Right kidney (tissue), 1 donor: Measurements from ENCODE around the gene COL2A1.

Experiments used
- DNase-seq: peaks from one replicate; pipeline ENCODE4 v3.0.0-alpha.2; 2016

The COL2A1 gene

GRCh38 chr12:48031135-48031960 lies 27.1 kb upstream of the COL2A1 start:
- no peak for DNase-seq

- DNase-seq = no peak
Observed at GRCh38 chr12:48030173-48030650, 25.9 kb upstream of the COL2A1 start.

GRCh38 chr12:48029491-48030172 lies 25.4 kb upstream of the COL2A1 start:
- peak; percentile 55 for DNase-seq

DNA sequence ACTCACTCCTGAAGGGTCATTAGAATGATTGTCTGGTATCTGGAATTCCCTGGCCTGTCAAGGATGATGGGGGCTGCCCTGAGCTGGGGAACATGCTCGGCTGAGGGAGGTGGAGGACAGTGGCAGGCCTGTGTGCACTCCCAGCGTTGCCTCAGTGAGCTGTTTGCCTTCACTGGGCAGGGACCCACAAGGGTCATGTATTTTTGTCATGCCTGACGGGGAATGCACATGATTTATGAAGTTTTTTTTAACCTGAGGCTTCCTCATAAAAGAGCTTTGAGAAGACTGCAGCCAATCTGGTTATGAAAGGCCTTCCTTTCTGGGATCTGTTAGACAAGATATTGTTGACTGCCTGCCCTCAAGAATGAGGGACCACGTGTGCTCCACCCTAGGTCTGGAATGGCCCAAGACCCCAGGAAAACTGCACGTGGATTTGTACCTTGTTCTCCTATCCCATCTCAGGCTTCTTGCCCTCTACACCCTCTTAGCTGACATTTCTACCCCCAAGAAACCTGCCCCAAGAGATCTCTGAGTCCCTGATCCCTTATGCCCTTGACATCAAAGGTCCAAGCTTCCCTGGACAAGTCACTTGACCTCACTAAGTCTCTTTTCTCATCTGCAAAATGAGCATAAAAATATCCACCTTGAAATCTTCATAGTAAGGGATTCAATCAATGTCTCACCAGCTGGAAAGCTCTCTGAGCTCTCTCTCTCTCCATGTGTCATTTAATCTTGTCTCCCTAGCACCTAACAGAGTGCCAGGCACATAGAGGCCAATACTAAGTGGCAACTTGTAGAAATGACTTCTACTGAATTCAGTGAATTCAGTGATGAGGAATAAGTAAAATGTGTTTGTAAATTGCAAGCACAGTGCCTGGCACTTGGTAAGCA lies 24.5 kb upstream of the COL2A1 start:
- DNase-seq = peak; percentile 45

GRCh38 chr12:48027183-48028002 lies 23.1 kb upstream of the COL2A1 start:
- peak; percentile 43 for DNase-seq

DNA sequence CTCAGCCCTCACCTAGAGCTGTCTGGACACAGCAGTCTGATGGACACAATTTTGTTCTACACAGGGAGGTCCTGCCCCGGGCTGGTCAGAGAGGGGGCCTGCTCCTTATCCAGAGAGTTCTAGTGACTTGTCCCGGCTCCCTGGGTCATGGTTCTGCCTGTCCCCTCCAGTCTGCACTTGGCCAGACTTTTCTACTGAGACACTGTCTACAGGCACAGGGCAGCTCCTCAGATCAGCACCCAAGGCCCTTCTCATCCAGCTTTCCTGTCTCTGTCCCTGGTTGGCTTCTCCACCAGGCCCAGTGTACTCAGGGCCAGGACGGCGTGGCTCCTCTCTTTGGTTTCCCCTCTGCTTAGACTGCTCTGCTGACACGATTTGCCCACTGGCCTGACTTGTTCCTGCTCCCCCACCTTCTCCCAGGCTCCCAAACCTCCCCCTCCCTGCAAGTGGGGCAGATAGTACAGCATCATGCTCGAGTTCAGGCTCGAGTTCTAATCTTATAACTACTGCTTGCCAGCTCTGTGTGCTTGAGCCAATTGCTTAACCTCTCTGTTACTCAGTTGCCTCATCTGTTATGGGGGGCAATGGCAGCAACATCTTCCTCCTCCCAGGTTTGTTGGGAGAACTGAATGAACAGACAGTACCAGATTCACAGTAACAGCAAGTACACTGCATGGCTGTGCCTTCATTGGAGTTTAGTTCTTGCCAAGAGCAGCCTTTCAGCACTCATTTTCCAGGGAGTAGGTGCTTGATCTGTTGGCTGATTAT lies 22.0 kb upstream of the COL2A1 start:
- DNase-seq = no peak

GRCh38 chr12:48025281-48025680 lies 21.0 kb upstream of the COL2A1 start:
- no peak for DNase-seq

- DNase-seq = no peak
Observed at GRCh38 chr12:48024735-48025134, 20.5 kb upstream of the COL2A1 start.

- DNase-seq = no peak
Observed at GRCh38 chr12:48023386-48023785, 19.1 kb upstream of the COL2A1 start.

DNA sequence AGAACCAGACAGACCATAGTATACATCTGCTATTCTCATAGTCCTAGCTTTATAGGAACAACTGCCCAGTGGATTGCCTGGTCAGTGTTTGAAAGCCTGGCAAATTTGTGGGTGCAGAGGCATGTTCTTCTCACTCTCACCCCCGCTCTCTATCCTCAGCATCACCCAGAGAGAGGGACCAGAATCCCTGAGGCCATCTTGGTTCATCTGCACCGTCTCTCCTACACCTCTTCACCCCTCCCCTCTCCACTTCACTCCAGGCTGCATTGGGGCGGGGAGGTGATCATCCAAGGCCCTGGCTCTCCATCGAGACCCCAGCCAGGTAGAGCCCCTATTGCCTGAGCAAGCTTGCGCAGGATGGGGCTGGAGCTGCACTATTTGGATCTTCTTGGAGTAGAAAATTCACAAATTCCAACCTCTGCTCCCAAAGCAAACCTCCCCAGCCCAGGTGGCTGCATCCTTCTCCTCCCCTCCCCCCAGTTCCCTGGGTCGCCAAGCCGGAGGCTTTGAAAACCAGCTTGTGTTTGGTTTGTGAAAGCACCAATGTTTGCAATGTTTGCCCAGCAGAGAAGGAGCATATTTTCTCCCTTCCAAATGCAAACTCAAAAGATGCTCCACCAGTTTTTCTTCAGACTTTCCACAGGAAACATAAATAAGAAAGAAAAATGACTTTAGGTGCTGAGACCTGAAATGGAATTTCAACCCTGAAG lies 18.6 kb upstream of the COL2A1 start:
- DNase-seq = no peak

GRCh38 chr12:48022180-48022521 lies 17.9 kb upstream of the COL2A1 start:
- DNase-seq = no peak

- no peak for DNase-seq
Observed at GRCh38 chr12:48021485-48022179, 17.4 kb upstream of the COL2A1 start.

GRCh38 chr12:48019639-48020265 lies 15.5 kb upstream of the COL2A1 start:
- DNase-seq = no peak

DNA sequence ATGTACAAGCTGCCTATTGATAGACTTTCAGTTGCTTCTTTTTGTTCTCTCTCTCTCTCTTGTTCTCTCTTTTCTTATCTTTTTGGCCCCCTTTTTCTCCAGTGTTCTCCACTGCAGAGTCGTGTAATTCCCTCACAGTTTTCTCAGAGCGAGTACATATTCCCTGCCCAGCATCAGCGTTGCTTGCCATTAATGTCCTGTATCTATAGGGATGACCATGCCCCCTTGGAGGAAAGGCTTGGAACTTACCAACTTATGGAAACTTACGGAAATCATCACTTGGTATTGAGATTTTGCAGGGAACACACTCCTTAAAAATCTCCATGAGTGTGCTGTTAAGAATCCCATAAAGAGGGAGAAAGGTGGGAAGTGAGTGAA lies 14.3 kb upstream of the COL2A1 start:
- DNase-seq = no peak

- no peak for DNase-seq
Observed at GRCh38 chr12:48017921-48018617, 13.8 kb upstream of the COL2A1 start.

- DNase-seq = no peak
Observed at GRCh38 chr12:48017496-48017895, 13.2 kb upstream of the COL2A1 start.

- DNase-seq = no peak
Observed at GRCh38 chr12:48016373-48017020, 12.2 kb upstream of the COL2A1 start.

DNA sequence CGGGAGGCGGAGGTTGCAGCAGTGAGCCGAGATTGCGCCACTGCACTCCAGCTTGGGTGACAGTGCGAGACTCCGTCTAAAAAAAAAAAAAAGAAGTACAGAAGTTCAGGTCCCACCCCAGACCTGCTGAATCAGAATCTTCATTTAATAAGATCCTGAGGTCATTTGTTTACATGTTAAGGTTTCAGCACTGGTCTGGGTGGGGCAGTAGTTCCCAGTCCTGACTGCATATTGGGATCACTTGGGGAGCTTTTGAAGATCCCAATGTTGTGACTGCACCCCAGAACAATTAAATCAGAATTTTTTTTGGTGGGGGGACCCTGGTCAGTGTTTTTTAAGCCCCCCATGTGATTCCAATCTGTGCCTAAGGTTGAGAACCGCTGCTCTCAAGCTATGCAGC lies 11.7 kb upstream of the COL2A1 start:
- DNase-seq = no peak
